ENCODE results near the gene CCDC63. TPM values are rescaled to one million over a fixed set of nuclear protein-coding genes. Genes with fewer than 3 reads are reported as not detected.

The CCDC63 gene
- polyA plus RNA-seq, 1 of the 3 experiments (the other 2 are of a cell fraction), result not detected

DNA sequence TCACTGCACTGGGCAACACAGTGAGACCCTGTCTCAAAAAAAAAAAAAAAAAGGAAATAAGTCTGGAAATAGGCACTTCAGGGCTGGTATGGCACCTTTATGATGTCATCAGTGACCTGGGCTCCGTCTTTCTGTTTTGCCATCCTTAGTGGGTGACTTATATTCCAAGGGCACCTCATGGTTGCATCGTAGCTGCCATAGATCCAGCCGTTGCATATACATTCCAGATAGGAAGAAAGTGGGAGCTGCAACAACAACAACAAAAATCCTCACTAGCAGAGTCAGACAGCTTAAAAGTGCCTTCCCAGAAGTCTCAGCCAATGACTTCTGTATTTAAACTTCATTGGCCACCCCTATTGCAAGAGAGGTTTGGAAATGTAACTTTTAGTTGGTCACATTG is 47.2 kb downstream of the CCDC63 start:
- Histone ChIP-seq H3K9ac (no peak overlapping the region), H3F3A (replicated peaks; ENCODE audit: insufficient read depth) (peaks cover 12% of the 10 kb centered on the region), H3K27ac (ENCODE audit: low read depth in 2 of 2, low read length in 1 of 2) (no peak overlapping the region), H4K20me1 (ENCODE audit: insufficient read depth) (no peaks in the 10 kb centered on the region), H3K4me3 (ENCODE audit: low read depth in 2 of 2, low read length in 1 of 2) (no peak overlapping the region), H3K79me2 (ENCODE audit: insufficient read depth) (no peaks in the 10 kb centered on the region), H3K9me3 (no peaks in the 10 kb centered on the region), H3K4me2 (no peak overlapping the region), H3K4me1 (ENCODE audit: control insufficient read depth in 1 of 2, insufficient read depth in 2 of 2, low read depth in 1 of 2, low read length in 1 of 2) (no peaks in the 10 kb centered on the region; a peak in 1 of 4 replicates), H3K27me3 (ENCODE audit: insufficient read depth) (no peaks in the 10 kb centered on the region; the same call in 1 of the 2 replicates), H2AFZ (ENCODE audit: low read depth) (no peak overlapping the region), H3K9me2 (no peaks in the 10 kb centered on the region), H3K36me3 (replicated peaks in 1 of 2; ENCODE audit: control insufficient read depth in 1 of 2, insufficient read depth in 2 of 2, low read length in 1 of 2) (no peaks in the 10 kb centered on the region)
- CTCF ChIA-PET, result interaction anchor here (0.7 to 2.6 kb wide), 28 partner anchors 11 to 430 kb away, joined by 3 to 11 read pairs (median 4); partner anchors contain the start of gene CCDC63
- WGBS (ENCODE audit: low lambda C conversion rate), result 60% methylated on average over 3 of the region's 3 CpGs
- POLR2A ChIA-PET, result no interaction called here
- no peak for TF ChIP-seq YY1 (IDR thresholded peaks at IDR 0.05; ENCODE audit: low read depth)
- TF ChIP-seq, protein P1, sequence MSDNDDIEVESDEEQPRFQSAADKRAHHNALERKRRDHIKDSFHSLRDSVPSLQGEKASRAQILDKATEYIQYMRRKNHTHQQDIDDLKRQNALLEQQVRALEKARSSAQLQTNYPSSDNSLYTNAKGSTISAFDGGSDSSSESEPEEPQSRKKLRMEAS (IDR thresholded peaks at IDR 0.05; ENCODE audit: low read depth), result no peak
- TF ChIP-seq NFIC (IDR thresholded peaks at IDR 0.05; ENCODE audit: borderline replicate concordance), result no peak
- TF ChIP-seq, protein P2, sequence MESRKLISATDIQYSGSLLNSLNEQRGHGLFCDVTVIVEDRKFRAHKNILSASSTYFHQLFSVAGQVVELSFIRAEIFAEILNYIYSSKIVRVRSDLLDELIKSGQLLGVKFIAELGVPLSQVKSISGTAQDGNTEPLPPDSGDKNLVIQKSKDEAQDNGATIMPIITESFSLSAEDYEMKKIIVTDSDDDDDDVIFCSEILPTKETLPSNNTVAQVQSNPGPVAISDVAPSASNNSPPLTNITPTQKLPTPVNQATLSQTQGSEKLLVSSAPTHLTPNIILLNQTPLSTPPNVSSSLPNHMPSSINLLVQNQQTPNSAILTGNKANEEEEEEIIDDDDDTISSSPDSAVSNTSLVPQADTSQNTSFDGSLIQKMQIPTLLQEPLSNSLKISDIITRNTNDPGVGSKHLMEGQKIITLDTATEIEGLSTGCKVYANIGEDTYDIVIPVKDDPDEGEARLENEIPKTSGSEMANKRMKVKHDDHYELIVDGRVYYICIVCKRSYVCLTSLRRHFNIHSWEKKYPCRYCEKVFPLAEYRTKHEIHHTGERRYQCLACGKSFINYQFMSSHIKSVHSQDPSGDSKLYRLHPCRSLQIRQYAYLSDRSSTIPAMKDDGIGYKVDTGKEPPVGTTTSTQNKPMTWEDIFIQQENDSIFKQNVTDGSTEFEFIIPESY (IDR thresholded peaks at IDR 0.05; ENCODE audit: borderline replicate concordance, low read depth), result no peak
- no peak for TF ChIP-seq RFX5 (IDR thresholded peaks at IDR 0.05; ENCODE audit: low read length)
- no peak for TF ChIP-seq TAF1 (IDR thresholded peaks at IDR 0.05; ENCODE audit: borderline replicate concordance, low read depth, low read length)
- no peak for TF ChIP-seq POLR2AphosphoS5 (IDR thresholded peaks at IDR 0.05; ENCODE audit: low read depth, low read length)
- TF ChIP-seq, protein P3, sequence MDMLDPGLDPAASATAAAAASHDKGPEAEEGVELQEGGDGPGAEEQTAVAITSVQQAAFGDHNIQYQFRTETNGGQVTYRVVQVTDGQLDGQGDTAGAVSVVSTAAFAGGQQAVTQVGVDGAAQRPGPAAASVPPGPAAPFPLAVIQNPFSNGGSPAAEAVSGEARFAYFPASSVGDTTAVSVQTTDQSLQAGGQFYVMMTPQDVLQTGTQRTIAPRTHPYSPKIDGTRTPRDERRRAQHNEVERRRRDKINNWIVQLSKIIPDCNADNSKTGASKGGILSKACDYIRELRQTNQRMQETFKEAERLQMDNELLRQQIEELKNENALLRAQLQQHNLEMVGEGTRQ (IDR thresholded peaks at IDR 0.05; ENCODE audit: borderline replicate concordance, low read depth, low read length), result no peak
- TF ChIP-seq CHD2 (IDR thresholded peaks at IDR 0.05; ENCODE audit: low read length, partially characterized antibody), result no peak
- TF ChIP-seq MEF2A (IDR thresholded peaks at IDR 0.05; ENCODE audit: borderline replicate concordance, low read depth), result no peak
- no peak for TF ChIP-seq GATA2 (CRISPR knock-in tag; IDR thresholded peaks at IDR 0.05)
- TF ChIP-seq, protein P4, sequence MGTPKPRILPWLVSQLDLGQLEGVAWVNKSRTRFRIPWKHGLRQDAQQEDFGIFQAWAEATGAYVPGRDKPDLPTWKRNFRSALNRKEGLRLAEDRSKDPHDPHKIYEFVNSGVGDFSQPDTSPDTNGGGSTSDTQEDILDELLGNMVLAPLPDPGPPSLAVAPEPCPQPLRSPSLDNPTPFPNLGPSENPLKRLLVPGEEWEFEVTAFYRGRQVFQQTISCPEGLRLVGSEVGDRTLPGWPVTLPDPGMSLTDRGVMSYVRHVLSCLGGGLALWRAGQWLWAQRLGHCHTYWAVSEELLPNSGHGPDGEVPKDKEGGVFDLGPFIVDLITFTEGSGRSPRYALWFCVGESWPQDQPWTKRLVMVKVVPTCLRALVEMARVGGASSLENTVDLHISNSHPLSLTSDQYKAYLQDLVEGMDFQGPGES (IDR thresholded peaks at IDR 0.05; ENCODE audit: low read depth, low read length), result no peak
- no peak for TF ChIP-seq FOXM1 (IDR thresholded peaks at IDR 0.05; ENCODE audit: low read depth)
- TF ChIP-seq, protein P5, sequence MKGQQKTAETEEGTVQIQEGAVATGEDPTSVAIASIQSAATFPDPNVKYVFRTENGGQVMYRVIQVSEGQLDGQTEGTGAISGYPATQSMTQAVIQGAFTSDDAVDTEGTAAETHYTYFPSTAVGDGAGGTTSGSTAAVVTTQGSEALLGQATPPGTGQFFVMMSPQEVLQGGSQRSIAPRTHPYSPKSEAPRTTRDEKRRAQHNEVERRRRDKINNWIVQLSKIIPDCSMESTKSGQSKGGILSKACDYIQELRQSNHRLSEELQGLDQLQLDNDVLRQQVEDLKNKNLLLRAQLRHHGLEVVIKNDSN (IDR thresholded peaks at IDR 0.05; ENCODE audit: borderline replicate concordance, low read depth), result no peak
- TF ChIP-seq FOSL2 (IDR thresholded peaks at IDR 0.05; ENCODE audit: borderline replicate concordance, low read depth), result no peak
- no peak for DNase-seq

Data from SK-N-SH (cell line).